HTR-8/SVneo (cell line): ENCODE results near the gene SIKE1.
"Not testable (repeated sequence)": the region's sequence is repeated elsewhere in the genome, so short reads cannot be mapped to it uniquely, and the experiment has no call there.

ENCODE experiments used
- DNase-seq: peaks from one replicate; pipeline ENCODE4 v3.0.0; 2011; ENCODE audit warnings: low spot score, mixed read lengths; ENCODE audit not compliant: insufficient read length
- FAIRE-seq: peaks from 2 replicates; lab custom pipeline; 2011; peaks lifted over from hg19 to GRCh38; lab: Jason Lieb, UNC

The SIKE1 gene

DNA sequence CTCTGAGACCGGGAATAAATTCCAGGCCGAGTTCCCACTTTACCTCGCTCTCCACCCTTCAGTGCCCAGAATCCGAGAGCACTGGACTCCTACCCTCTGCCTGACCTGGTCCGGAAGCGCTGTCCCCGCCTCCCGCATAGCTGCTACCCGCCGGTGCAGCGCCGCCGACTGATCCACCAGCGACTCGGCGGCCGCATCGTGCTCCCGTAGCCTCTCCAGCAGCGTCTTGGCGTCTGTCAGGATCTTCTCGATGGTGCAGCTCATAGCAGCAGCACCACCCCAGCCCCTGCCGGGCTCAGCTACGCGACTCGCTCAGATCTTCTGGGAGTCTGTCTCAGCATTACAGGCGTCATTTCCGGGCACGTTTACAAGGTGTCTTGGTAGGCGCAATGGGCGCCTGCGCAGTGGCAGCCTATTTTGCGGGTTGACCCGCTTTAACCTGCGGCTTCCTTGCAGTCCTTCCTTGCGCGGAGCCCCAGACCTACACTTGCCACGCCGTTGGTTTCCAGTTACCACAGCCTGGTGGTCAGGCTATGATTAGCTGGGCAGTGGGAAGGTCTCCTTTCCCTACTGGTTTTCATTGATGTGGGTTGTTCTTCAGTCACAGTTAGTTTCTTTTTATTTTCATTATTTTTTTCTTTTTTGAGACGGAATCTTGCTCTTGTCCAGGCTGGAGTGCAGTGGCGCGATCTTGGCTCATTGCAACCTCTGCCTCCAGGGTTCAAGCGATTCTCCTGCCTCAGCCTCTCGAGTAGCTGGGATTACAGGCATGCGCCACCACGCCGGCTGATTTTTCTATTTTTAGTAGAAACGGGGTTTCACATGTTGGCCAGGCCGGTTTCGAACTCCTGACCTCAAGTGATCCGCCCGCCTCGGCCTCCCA is at the start of gene SIKE1:
SIKE1 (minus strand) TSS at position 342 of the 883 bp plus-strand sequence; CDS start at position 264, 78 bp downstream.
- FAIRE-seq (no peak), DNase-seq (peak; percentile 82)

DNA sequence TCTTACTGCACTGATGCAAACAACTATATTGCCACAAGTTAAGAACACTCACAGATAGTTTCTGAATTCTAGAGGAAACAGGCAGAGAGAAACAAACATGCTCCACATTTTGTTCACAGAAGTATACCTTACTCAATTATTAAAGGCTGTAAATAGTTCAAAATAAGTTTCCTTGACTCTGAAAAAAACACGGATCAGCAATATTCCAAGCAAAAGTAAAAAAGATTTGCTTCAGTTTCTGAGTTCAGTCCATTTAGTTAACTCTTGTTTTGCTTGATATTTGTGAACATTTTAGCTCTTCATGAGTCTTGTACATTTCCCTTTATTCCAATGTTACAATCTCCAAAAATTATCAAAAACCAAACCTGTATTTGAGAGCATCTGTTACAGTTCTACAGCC is 49.6 kb upstream of the SIKE1 start:
- not testable (repeated sequence) for DNase-seq, FAIRE-seq

DNA sequence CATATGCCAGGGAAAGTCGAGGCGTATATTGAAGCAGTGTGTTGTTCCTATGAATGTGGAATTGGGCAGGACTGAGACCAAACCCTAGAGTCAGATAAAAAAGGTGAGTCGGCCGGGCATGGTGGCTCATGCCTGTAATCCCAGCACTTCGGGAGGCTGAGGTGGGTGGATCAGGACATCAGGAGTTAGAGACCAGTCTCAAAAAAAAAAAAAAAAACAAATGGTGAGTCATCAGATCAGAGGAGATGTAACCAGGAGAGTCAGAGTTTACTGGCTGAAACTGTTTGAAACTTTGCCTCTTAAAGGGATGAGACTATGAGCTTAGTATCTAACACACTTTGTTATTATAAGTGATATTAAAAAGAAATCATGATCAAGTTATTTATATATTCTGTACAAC is 47.8 kb upstream of the SIKE1 start:
- no peak for FAIRE-seq

GRCh38 chr1:114821978-114822377 is 41.5 kb upstream of the SIKE1 start:
- DNase-seq = no peak
- no peak for FAIRE-seq

More for the DNA sequence above, 47.8 kb upstream of the SIKE1 start:
- DNase-seq = no peak

GRCh38 chr1:114820392-114820791 is 39.9 kb upstream of the SIKE1 start:
- FAIRE-seq (no peak), DNase-seq (no peak)

DNA sequence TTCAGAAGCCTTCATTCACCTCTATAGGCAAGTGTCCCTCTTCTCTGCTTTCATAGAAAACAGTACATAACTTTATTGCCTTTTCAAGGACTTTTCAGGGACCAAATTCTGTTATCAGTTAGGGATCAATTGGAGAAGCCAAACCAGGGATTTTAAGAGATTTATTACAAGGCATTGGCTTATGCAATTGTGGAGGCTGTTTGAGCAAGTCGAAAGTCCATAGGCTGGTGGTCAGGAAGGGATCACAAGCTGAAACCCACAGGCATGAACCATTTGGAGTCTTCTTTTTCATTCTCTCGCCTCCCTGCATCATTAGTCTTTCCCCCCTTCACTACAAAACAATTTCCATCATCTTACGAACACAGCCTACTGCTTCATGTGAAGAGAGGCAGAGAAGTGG is 39.4 kb upstream of the SIKE1 start:
- no peak for FAIRE-seq
- DNase-seq = no peak

DNA sequence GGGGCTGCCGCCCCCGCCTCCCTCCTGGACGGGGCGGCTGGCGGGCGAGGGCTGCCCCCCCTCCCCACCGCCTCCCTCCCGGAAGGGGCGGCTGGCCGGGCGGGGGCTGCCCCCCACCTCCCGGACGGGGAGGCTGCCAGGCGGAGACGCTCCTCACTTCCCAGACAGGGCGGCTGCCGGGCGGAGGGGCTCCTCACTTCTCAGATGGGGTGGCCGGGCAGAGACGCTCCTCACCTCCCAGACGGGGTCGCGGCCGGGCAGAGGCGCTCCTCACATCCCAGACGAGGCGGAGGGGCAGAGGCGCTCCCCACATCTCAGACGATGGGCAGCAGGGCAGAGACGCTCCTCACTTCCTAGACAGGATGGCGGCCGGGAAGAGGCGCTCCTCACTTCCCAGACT is 24.0 kb upstream of the SIKE1 start:
- DNase-seq, FAIRE-seq: not testable (repeated sequence)

DNA sequence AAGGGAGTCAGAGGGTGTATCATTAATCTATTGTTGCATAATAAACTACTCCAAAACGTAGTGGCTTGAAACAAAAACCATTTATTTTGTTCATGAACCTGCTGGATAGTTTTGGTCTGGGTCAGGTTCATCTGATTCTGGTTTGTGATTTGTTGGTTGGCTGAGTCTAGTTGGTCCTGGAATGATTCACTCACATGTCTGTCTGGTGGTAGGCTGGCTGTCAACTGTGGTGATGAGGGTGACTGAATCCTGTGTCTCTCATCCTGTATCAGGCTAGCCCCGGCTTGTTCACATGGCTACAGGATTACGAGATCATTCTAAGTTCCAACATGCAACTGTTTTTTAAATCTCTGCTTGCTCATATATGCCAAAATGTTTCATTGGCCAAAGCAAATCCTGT is 22.5 kb upstream of the SIKE1 start:
- FAIRE-seq (no peak), DNase-seq (no peak)

GRCh38 chr1:114794038-114794437 is 13.6 kb upstream of the SIKE1 start:
- FAIRE-seq (no peak), DNase-seq (no peak)

- not testable (repeated sequence) for FAIRE-seq, DNase-seq
These were observed 10.1 kb upstream of the SIKE1 start for GRCh38 chr1:114790581-114790980.

DNA sequence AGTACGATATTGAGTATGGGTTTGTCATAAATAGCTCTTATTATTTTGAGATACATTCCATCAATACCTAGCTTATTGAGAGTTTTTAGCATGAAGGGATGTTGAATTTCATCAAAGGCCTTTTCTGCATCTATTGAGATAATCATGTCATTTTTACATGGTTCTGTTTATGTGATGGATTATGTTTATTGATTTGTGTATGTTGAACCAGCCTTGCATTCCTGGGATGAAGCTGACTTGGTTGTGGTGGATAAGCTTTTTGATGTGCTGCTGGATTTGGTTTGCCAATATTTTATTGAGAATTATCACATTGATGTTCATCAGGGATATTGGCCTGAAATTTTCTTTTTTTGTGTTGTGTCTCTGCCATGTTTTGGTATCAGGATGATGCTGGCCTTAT is 6.0 kb upstream of the SIKE1 start:
- not testable (repeated sequence) for DNase-seq, FAIRE-seq

DNA sequence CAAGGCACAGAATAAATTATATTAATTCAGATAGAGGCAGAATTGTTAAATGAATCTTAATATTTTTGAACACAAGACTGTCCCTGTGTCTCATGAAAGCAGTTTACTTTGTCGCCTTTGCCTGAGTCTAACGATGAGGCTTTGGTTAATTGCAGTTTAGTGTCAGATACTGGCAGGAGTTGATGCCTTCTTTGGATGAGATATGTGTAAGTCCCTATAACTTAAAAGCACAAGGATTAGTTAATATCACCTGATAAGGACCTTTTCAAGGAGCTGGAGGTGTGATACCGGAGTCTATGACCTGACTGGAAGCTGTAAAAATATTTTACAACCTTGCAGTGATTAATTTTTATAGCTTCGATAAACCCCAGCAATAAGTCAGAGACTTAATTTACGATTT is 2.0 kb upstream of the SIKE1 start:
- no peak for DNase-seq
- FAIRE-seq = no peak

GRCh38 chr1:114779722-114780121 is 763 bp downstream of the SIKE1 start:
- FAIRE-seq (no peak), DNase-seq (no peak)

DNA sequence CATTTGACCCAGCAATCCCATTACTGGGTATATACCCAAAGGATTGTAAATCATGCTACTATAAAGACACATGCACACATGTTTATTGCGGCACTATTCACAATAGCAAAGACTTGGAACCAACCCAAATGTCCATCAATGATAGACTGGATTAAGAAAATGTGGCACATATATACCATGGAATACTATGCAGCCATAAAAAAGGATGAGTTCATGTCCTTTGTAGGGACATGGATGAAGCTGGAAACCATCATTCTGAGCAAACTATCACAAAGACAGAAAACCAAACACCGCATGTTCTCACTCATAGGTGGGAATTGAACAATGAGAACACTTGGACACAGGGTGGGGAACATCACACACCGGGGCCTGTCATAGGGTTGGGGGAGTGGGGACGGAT is 3.8 kb downstream of the SIKE1 start:
- not testable (repeated sequence) for FAIRE-seq, DNase-seq

DNA sequence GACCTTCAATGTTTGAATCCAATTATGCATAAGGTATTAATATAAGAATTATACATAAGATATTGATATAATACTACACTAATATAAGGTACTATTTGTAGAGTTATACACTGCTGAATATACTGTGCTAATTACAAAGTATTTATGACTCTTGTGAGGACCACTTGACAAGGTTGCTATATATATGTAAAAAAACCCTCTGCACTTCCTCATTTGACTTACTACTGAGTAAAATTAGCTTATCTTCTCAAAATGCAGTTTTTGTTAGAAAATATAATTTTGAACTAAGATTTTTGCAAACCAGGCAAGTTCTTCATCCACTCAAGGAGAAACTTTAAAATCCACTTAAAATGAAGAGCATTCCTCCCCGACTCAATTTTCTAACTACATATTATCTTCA is 8.5 kb downstream of the SIKE1 start:
- no peak for DNase-seq
- no peak for FAIRE-seq

DNA sequence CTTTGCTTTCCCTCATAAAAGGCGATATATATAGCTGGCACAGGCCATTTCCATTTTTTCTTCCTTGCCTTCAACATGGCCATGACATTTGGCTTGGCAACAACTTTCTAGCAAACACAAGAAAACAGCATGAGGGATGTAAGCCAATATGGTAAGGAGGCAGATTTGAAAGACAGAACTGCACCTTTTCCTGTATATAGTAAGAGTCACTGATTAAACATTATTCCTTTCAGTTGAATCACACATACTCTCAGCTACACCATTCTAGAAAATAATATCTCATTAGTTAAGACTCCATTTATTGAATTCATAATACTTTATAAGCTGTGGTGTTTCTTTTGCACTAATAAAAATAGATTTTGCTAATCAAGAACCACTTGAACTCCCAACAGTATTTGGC is 9.5 kb downstream of the SIKE1 start:
- FAIRE-seq (no peak), DNase-seq (no peak)

DNA sequence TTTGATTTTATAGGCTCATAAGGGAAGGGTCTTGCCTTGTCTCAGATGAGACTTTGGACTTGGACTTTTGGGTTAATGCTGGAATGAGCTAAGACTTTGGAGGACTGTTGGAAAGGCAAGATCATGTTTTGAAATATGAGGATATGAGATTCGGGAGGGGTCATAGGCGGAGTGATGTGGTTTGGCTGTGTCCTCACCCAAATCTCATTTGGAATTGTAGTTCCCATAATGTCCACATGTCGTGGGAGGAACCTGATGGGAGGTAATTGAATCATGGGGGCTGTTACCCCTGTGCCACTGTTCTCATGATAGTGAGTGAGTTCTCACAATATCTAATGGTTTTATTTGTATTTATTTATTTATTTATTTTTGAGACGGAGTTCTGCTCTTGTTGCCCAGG is 15.8 kb downstream of the SIKE1 start:
- no peak for DNase-seq
- FAIRE-seq = no peak

GRCh38 chr1:114758256-114758832 is 22.1 kb downstream of the SIKE1 start:
- DNase-seq (no peak), FAIRE-seq (no peak)

DNA sequence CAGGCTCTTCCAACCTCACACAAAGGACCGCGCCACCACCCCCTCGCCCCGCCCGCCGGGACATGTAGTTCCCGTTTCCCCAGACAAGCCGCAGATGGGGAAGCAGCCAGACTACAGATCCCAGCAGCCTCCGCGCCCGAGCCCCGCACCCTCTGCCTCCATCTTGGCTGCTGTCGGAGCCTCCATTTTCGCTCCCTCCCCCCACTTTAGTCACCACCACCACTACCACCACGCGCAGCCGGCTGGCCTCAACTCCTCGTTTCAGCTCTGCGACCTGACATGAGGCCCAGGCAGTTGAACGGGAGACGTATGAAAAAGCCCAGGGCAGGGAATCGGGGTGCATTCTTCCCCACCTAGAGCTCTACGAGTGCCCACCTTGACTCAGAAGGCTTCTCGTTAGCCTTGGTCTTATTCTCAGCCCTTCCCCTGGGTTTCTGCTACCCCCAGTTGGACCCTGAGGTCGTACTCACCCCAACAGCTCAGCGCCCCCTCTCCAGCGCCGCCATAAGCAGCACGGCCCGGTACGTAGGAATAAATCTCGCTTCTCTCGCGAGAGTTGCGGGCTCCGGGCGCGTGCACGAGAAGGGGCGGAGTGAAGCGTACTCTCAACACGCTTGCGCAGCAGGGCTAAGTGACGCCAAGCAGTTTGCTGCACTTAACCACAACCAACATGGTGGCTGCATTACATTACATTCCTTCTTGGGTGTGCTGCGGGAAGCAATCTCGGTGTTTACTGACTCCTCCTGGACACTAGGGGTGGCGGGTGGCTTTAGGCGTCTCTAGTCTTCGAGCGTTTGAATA is 22.8 kb downstream of the SIKE1 start, which contains the start of gene CSDE1:
CSDE1 (minus strand) TSS at position 530 of the 801 bp plus-strand sequence. CDS start 18,094 bp downstream, outside the sequence.
- FAIRE-seq (peak; percentile 91), DNase-seq (peak; percentile 83)

- no peak for DNase-seq
- no peak for FAIRE-seq
These were observed 23.5 kb downstream of the SIKE1 start for GRCh38 chr1:114756949-114757454.
